ENCODE data around the gene SENP3. TPM values are rescaled to one million over a fixed set of nuclear protein-coding genes. Genes with fewer than 3 reads are reported as not detected.
A peak's percentile ranks its signal among the peaks of the same experiment; 100 is the strongest.

Gene SENP3
- total RNA-seq, 1 donor from 2014 or later = 57.6 TPM

DNA sequence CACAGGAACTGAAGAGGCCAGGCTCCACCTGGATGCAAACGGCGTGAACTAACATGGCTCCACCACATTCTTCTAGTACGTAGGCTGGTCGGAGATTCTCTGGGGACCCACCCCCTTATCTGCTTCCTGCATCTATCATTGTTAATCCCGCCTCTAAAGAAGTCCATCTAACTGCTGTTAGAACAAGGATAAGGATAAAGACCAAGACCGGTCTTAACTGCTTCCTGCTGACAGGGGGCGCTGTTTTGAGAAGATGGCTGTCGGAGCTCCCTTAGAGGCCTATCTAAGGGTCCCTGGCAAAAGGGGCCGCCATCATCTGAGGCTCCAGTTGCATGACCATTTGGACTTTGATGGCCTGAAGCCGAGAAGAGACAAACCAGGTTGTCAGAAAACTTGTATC is 38.7 kb upstream of the SENP3 start:
- peak; percentile 79 for ATAC-seq
- no peak overlapping the region for H3K4me3 ChIP-seq
- no peaks in the 10 kb centered on the region for H3K4me1 ChIP-seq
- no peaks in the 10 kb centered on the region for H3K36me3 ChIP-seq
- H3K27me3 ChIP-seq = no peaks in the 10 kb centered on the region
- H3K27ac ChIP-seq = no peak overlapping the region
- no peaks in the 10 kb centered on the region for H3K9me3 ChIP-seq
- intact Hi-C loops (cut with DNase I) = no loop called here
- peak; percentile 60 for DNase-seq
- TF ChIP-seq, protein P1, sequence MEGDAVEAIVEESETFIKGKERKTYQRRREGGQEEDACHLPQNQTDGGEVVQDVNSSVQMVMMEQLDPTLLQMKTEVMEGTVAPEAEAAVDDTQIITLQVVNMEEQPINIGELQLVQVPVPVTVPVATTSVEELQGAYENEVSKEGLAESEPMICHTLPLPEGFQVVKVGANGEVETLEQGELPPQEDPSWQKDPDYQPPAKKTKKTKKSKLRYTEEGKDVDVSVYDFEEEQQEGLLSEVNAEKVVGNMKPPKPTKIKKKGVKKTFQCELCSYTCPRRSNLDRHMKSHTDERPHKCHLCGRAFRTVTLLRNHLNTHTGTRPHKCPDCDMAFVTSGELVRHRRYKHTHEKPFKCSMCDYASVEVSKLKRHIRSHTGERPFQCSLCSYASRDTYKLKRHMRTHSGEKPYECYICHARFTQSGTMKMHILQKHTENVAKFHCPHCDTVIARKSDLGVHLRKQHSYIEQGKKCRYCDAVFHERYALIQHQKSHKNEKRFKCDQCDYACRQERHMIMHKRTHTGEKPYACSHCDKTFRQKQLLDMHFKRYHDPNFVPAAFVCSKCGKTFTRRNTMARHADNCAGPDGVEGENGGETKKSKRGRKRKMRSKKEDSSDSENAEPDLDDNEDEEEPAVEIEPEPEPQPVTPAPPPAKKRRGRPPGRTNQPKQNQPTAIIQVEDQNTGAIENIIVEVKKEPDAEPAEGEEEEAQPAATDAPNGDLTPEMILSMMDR (IDR thresholded peaks at IDR 0.05) = peak; percentile 55

DNA sequence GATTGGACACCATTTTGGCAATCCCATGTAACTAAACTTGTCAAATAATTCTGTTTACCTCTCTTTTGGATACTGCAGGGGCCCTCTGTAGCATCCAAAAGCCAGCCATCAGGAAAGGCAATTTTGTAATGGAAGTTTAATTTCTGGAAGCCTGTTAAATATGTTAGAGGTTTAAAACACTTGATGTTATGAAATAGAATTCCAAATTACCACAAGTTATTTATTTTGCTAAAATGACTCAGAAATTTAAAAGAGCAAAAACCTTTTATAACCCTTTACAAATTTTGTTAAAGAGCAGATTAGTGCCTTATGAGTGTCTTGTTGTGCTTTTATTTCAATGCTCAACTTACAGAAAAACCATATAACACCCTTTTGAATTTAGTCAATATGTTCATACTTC is 32.9 kb upstream of the SENP3 start:
- H3K27ac ChIP-seq = no peak overlapping the region
- no peaks in the 10 kb centered on the region for H3K27me3 ChIP-seq
- no peaks in the 10 kb centered on the region for H3K4me1 ChIP-seq
- no peaks in the 10 kb centered on the region for H3K36me3 ChIP-seq
- intact Hi-C loops (cut with DNase I) = no loop called here
- TF ChIP-seq, protein P1 (IDR thresholded peaks at IDR 0.05) = no peak
- no peak overlapping the region for H3K4me3 ChIP-seq
- H3K9me3 ChIP-seq = no peaks in the 10 kb centered on the region
- DNase-seq (no peak), ATAC-seq (no peak)

DNA sequence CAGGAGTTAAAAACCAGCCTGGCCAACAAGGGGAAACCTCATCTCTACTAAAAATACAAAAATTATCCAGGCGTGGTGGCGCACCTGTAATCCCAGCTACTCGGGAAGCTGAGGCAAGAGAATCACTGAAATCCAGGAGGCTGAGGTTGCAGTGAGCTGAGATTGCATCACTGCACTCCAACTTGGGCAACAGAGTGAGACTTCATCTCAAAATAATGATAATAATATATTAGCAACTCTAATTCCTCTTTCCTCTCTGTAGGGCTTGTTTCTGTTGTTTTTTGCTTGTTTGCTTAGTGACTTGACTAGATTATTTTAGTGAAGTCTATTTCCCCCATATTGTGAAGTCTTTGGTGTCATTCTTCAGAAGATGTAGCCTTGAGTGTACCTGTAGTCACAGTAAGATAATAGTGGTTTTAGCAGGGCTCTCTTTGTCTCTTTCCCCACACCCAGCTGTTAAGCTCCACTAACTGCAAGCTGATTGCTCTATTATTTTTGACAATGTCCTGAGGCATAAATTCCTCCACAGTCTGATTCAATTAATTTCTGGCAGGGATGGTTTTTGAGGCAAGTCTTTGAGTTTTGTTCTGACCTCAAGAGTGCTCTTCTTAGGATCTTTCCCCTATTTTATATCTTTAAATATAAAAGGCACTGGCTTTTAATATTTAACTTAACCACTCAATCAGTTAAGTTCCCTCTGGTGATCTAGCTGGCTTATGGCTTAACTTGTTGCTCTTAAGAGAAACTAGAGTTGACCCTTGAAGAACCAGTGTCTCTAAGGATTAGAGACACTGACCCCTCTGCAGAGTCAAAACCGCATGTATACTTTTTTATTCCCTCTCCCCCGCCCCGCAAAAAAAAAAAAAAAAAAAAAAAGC is 31.5 kb upstream of the SENP3 start:
- DNase-seq (no peak), ATAC-seq (no peak)
- Histone ChIP-seq H3K27me3 (no peaks in the 10 kb centered on the region), H3K4me1 (no peaks in the 10 kb centered on the region), H3K4me3 (no peak overlapping the region), H3K27ac (no peak overlapping the region), H3K36me3 (no peaks in the 10 kb centered on the region), H3K9me3 (no peaks in the 10 kb centered on the region)
- intact Hi-C loops (cut with DNase I) = no loop called here
- TF ChIP-seq, protein P1 (IDR thresholded peaks at IDR 0.05) = no peak

DNA sequence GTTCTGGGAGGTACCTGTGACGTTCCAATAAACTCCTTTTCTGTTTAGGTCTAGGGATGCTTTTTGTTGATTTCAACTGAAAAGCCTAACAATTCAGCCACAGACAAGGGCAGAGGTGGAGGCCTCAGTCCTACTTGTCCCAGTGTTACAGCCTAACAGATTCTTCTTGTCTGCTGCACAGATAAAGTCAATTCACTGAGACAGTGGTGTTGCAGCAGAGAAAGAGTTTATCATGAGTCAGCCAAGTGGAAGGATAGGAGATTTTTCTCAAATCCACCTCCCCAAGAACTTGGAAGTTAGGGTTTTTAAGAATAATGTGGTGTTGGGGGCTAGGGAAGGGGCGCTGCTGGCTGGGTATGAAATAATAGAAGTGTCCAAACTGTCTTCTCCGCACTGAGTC is 23.7 kb upstream of the SENP3 start:
- Histone ChIP-seq H3K27ac (no peak overlapping the region), H3K9me3 (no peaks in the 10 kb centered on the region), H3K4me3 (no peak overlapping the region), H3K4me1 (no peaks in the 10 kb centered on the region), H3K36me3 (no peaks in the 10 kb centered on the region), H3K27me3 (no peaks in the 10 kb centered on the region)
- ATAC-seq (no peak), DNase-seq (no peak)
- TF ChIP-seq, protein P1 (IDR thresholded peaks at IDR 0.05) = no peak
- intact Hi-C loops (cut with DNase I) = no loop called here

DNA sequence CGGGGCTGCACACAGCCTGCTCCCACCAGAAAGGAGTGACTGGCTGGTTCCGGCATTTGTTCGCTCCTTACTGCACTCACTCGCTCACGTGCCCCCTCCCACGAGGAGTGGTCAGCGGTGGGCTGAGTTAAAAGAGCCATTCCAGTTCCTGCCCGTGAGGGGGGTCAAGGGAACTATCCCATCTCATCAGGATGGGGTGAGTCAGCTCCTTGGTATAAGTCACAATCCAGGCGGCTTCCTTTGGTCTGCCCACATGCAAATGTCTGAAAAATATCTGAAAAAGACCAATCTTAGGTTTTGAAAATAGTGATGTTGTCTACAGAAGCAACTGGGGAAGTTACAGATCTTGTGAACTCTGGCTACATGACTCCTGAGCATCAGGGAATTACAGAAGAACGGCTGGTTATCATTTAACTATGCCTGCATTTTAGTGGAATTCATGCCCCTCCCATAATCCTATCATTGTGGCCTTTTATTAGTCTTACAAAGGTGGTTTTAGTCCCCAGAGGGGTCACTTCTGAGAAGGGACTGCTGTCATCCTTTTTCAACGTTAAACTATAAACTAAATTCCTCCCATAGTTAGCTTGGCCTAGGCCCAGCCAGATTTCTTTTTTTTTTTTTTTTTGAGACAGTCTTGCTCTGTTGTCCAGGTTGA is 22.7 kb upstream of the SENP3 start:
- DNase-seq = no peak
- TF ChIP-seq, protein P1 (IDR thresholded peaks at IDR 0.05) = no peak
- no peak overlapping the region for H3K27ac ChIP-seq
- no peaks in the 10 kb centered on the region for H3K36me3 ChIP-seq
- intact Hi-C loops (cut with DNase I) = no loop called here
- H3K4me3 ChIP-seq = no peak overlapping the region
- no peaks in the 10 kb centered on the region for H3K4me1 ChIP-seq
- H3K27me3 ChIP-seq = no peaks in the 10 kb centered on the region
- no peaks in the 10 kb centered on the region for H3K9me3 ChIP-seq
- no peak for ATAC-seq
